HepG2 (cell line): ENCODE results near the gene CST3. TPM values are rescaled to one million over a fixed set of nuclear protein-coding genes. Genes with fewer than 3 reads are reported as not detected.

ENCODE experiments used
- AFF4 ChIP-seq: sonication (generic); formaldehyde crosslinking; IDR thresholded peaks from 2 replicates; pipeline ENCODE4 v1.4.0; 2020; ENCODE audit warnings: missing genetic modification reagents
- EEA1 ChIP-seq: sonication (generic); formaldehyde crosslinking; IDR thresholded peaks from 2 replicates; pipeline ENCODE4 v1.5.1; 2020; ENCODE audit warnings: mild to moderate bottlenecking, missing genetic modification reagents, borderline replicate concordance
- POLR2AphosphoS5 ChIP-seq: IDR thresholded peaks from 2 replicates; pipeline ENCODE4 v1.6.1; 2012; ENCODE audit warnings: low read depth, low read length
- polyA plus RNA-seq, 8 experiments: library from polyadenylated mRNA; depleted of rRNA in 3 of 8; stranded (reverse) in 7 of 8; unstranded in 1 of 8; fragments of >200 nt; fragmentation: Illumina TruSeq in 4 of 8; extraction: Trizol in 4 of 8; gene quantifications; 2 replicates each; pipeline versions ENCODE4 v1.2.1 to v1.2.3, GENCODE V29; 2011 to 2016; ENCODE audit warnings: low read depth in 4 of 8, missing spikeins in 1 of 8, mixed read lengths in 1 of 8; ENCODE audit not compliant: insufficient read depth in 1 of 8
- total RNA-seq, 5 experiments: library from RNA; depleted of rRNA; stranded (reverse); fragments of >200 nt; fragmentation: Illumina TruSeq; extraction: Trizol; gene quantifications; 2 replicates each; pipeline ENCODE4 v1.2.3, GENCODE V29; 2016; ENCODE audit warnings: low read depth in 1 of 5
- TF ChIP-seq, protein P1 (sequence below): sonication (generic); formaldehyde crosslinking; conservative IDR thresholded peaks from 2 replicates; pipeline ENCODE4 v1.4.0; 2020; ENCODE audit warnings: missing genetic modification reagents

CST3 gene
- total and polyA plus RNA-seq, 2 of the 13 experiments (the other 11 are each of a cell fraction or from before 2014, with no cell fraction given): 690 to 1,005 TPM

DNA sequence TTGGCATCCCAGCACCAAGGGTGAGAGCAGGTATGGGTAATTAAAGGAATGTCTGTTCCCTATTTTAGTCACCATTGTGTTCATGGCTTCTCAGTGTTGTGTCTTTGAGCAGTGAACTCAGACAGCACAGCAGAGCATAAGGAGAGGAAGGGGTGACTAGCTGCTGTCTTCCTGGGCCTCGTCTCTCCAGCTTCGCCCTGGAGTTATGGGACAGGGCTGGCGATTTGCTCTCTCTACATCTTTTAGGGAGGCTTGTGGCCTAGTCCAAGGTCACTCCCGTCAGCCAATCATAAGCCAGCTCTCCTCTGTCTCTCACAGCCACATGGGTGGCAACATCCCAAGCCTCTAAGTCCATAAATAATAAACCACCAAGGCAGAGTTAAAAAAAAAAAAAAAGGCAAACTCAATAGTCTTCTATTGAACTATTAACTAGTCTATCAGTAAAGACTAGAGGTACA, 7.3 kb downstream of the CST3 start (continued):
- no peak; the same call in 1 of the 2 replicates for TF ChIP-seq AFF4 (CRISPR knock-in tag)
- peak; percentile 40; the same call in 1 of the 2 replicates for TF ChIP-seq POLR2AphosphoS5
- TF ChIP-seq, protein P1, sequence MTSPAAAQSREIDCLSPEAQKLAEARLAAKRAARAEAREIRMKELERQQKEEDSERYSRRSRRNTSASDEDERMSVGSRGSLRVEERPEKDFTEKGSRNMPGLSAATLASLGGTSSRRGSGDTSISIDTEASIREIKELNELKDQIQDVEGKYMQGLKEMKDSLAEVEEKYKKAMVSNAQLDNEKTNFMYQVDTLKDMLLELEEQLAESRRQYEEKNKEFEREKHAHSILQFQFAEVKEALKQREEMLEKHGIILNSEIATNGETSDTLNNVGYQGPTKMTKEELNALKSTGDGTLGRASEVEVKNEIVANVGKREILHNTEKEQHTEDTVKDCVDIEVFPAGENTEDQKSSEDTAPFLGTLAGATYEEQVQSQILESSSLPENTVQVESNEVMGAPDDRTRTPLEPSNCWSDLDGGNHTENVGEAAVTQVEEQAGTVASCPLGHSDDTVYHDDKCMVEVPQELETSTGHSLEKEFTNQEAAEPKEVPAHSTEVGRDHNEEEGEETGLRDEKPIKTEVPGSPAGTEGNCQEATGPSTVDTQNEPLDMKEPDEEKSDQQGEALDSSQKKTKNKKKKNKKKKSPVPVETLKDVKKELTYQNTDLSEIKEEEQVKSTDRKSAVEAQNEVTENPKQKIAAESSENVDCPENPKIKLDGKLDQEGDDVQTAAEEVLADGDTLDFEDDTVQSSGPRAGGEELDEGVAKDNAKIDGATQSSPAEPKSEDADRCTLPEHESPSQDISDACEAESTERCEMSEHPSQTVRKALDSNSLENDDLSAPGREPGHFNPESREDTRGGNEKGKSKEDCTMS (CRISPR knock-in tag): no peak
- no peak for TF ChIP-seq EEA1 (CRISPR knock-in tag)
